Thyroid gland (tissue), 4 donors: Measurements from ENCODE around the gene ST8SIA4. TPM values are rescaled to one million over a fixed set of nuclear protein-coding genes. Genes with fewer than 3 reads are reported as not detected.

Experiments used
- DNase-seq, 2 donors: peaks; one replicate each; pipeline ENCODE4 v3.0.0-alpha.2; 2019
- H3K27ac ChIP-seq, 3 donors: fragments of 200-600 bp; sonication (generic); 1 replicate in 2 of 3; 2 replicates in 1 of 3; pipeline ENCODE4 v1.5.1; 2016 to 2019; ENCODE audit warnings: mild to moderate bottlenecking in 1 of 3, moderate library complexity in 1 of 3
- H3K27me3 ChIP-seq: fragments of 200-600 bp; sonication (generic); one replicate; pipeline ENCODE4 v1.5.1; 2019
- H3K36me3 ChIP-seq, 2 donors: fragments of 200-600 bp; sonication (generic); one replicate each; pipeline ENCODE4 v1.5.1; 2016 to 2019
- H3K4me1 ChIP-seq, 2 donors: fragments of 200-600 bp; sonication (generic); one replicate each; pipeline ENCODE4 v1.5.1; 2017 to 2019
- H3K4me3 ChIP-seq, 3 donors: fragments of 200-600 bp; sonication (generic); replicated peaks in 1 of 3; 1 replicate in 2 of 3; 2 replicates in 1 of 3; pipeline ENCODE4 v1.5.1; 2016; ENCODE audit warnings: mild to moderate bottlenecking in 1 of 3
- H3K9me3 ChIP-seq: fragments of 200-600 bp; sonication (generic); one replicate; pipeline ENCODE4 v1.5.1; 2017
- CTCF ChIP-seq, 6 experiments: fragments of 200-600 bp in 3 of 6; fragments of 450-650 bp in 3 of 6; sonication (generic) in 3 of 6; IDR thresholded peaks; one replicate each; pipeline ENCODE4 v1.5.1; 2016 to 2019; ENCODE audit warnings: antibody characterized with exemption in 6 of 6, mild to moderate bottlenecking in 2 of 6, inconsistent platforms in 1 of 6, moderate library complexity in 1 of 6
- POLR2A ChIP-seq, 2 donors: fragments of 450-650 bp; IDR thresholded peaks; one replicate each; pipeline ENCODE4 v1.6.1; 2017; ENCODE audit warnings: antibody characterized with exemption in 2 of 2, mild to moderate bottlenecking in 2 of 2, moderate library complexity in 1 of 2
- WGBS, 2 donors: methylation state at CpG; one replicate each; pipeline ENCODE4 v1.1.5; 2017; 5-methylcytosine and 5-hydroxymethylcytosine counted together
- intact Hi-C: fragments of 100-400 bp; cut with DNase I; formaldehyde crosslinking; loops from one replicate; pipeline ENCODE4 v1.15.1; 2023
- total RNA-seq, 4 donors: library from RNA; depleted of rRNA; stranded (reverse); fragments of >200 nt; gene quantifications; one replicate each; pipeline ENCODE4 v1.2.3, GENCODE V29; 2016

Gene ST8SIA4
- total RNA-seq, 4 donors from 2014 or later = 3.4 to 7.0 (median 4.4) TPM

GRCh38 chr5:100867039-100867562, 36.0 kb downstream of the ST8SIA4 start:
- no peaks in the 10 kb centered on the region for H3K4me1 ChIP-seq
- no peak overlapping the region for H3K27ac ChIP-seq
- intact Hi-C loops = no loop called here
- no peaks in the 10 kb centered on the region for H3K27me3 ChIP-seq
- no peak overlapping the region for H3K4me3 ChIP-seq
- TF ChIP-seq CTCF (IDR thresholded peaks at IDR 0.05) (no peak), POLR2A (IDR thresholded peaks at IDR 0.05) (no peak)
- no peaks in the 10 kb centered on the region for H3K36me3 ChIP-seq
- WGBS, 2 donors = 89 to 93% methylated on average over 3 of the region's 3 CpGs
- no peak for DNase-seq
- no peaks in the 10 kb centered on the region for H3K9me3 ChIP-seq

GRCh38 chr5:100864931-100865330, 38.2 kb downstream of the ST8SIA4 start:
- no peak for DNase-seq
- Histone ChIP-seq H3K27ac (no peak overlapping the region), H3K9me3 (no peaks in the 10 kb centered on the region), H3K27me3 (no peaks in the 10 kb centered on the region), H3K4me1 (no peaks in the 10 kb centered on the region), H3K4me3 (no peak overlapping the region), H3K36me3 (no peaks in the 10 kb centered on the region)
- TF ChIP-seq CTCF (IDR thresholded peaks at IDR 0.05) = no peak
- WGBS, 2 donors = 70 to 92% methylated on average over 2 of the region's 2 CpGs
- intact Hi-C loops = no loop called here

GRCh38 chr5:100863739-100864138, 39.3 kb downstream of the ST8SIA4 start:
- DNase-seq = no peak
- Histone ChIP-seq H3K27me3 (no peaks in the 10 kb centered on the region), H3K4me1 (no peaks in the 10 kb centered on the region), H3K4me3 (no peak overlapping the region), H3K27ac (no peak overlapping the region), H3K9me3 (no peaks in the 10 kb centered on the region), H3K36me3 (no peaks in the 10 kb centered on the region)
- TF ChIP-seq CTCF (IDR thresholded peaks at IDR 0.05) = no peak
- no peak for TF ChIP-seq POLR2A (IDR thresholded peaks at IDR 0.05)
- intact Hi-C loops = no loop called here
- 96 to 97% methylated on average over 2 of the region's 2 CpGs for WGBS, 2 donors

GRCh38 chr5:100861148-100861547, 41.9 kb downstream of the ST8SIA4 start:
- no peaks in the 10 kb centered on the region for H3K27me3 ChIP-seq
- intact Hi-C loops = no loop called here
- TF ChIP-seq POLR2A (IDR thresholded peaks at IDR 0.05) (no peak), CTCF (IDR thresholded peaks at IDR 0.05) (no peak)
- WGBS, 2 donors = 86 to 92% methylated on average over 3 of the region's 3 CpGs
- H3K4me1 ChIP-seq = no peaks in the 10 kb centered on the region
- no peak for DNase-seq
- no peaks in the 10 kb centered on the region for H3K9me3 ChIP-seq
- H3K4me3 ChIP-seq = no peak overlapping the region
- no peak overlapping the region for H3K27ac ChIP-seq
- H3K36me3 ChIP-seq = no peaks in the 10 kb centered on the region

- TF ChIP-seq POLR2A (IDR thresholded peaks at IDR 0.05) (no peak), CTCF (IDR thresholded peaks at IDR 0.05) (no peak)
- no peak overlapping the region for H3K27ac ChIP-seq
- H3K4me1 ChIP-seq = no peaks in the 10 kb centered on the region
- H3K27me3 ChIP-seq = no peaks in the 10 kb centered on the region
- intact Hi-C loops = no loop called here
- no peaks in the 10 kb centered on the region for H3K36me3 ChIP-seq
- H3K9me3 ChIP-seq = no peaks in the 10 kb centered on the region
- no peak overlapping the region for H3K4me3 ChIP-seq
- 81 to 88% methylated on average over 1 of the region's 1 CpG for WGBS, 2 donors
- no peak for DNase-seq
Measured at GRCh38 chr5:100860407-100860806, 42.7 kb downstream of the ST8SIA4 start.
